Measurements from ENCODE around the gene DACT3. TPM values are rescaled to one million over a fixed set of nuclear protein-coding genes. Genes with fewer than 3 reads are reported as not detected.

The DACT3 gene
- total and polyA plus RNA-seq, 7 experiments from 2014 or later: 0.07 to 1.3 (median 0.19) TPM; not detected in 2

DNA sequence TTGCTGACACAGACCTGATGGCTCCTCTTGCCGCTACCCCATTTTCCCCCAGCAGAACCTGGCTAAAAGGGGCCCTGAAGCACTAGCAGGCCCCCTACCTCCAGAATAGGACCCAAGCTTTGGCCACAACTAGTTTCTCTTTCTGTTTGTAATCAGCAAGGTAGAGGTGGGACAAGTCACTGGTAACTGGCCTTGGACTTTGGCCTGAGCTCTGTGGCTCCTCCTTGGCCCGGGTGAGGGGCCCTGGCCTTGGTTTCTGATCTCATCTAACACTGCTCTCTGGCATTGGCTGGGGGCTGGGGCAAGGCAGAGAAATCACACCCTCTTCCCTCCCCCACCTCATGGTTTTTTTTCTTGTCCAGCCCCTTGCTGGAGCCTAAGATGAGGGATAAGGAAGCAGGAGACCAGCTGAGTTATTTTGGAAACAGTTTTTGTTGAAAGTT is 57.8 kb downstream of the DACT3 start:
- Mint-ChIP-seq H3K9me3 (peaks cover 0 to 14% (median 7%) of the 10 kb centered on the region in 11 donors), H3K27me3 (peaks cover 0 to 4% (median 0%) of the 10 kb centered on the region in 5 donors), H3K36me3 (peaks cover 10 to 43% (median 16%) of the 10 kb centered on the region in 5 donors), H3K4me3 (peak overlapping the region; percentile 95 to 100 (median 98)), H3K4me1 (peaks cover 35 to 64% (median 55%) of the 10 kb centered on the region in 7 donors), H3K27ac (peak overlapping the region; percentile 66 to 100 (median 95))
- Histone ChIP-seq H3K9me3 (ENCODE audit: control insufficient read depth in 2 of 3, low read length in 3 of 3) (peaks cover 0 to 9% (median 0%) of the 10 kb centered on the region in 3 experiments), H3K4me1 (ENCODE audit: control insufficient read depth in 2 of 2, insufficient read depth in 2 of 2, low read length in 2 of 2) (peaks cover 15 to 30% of the 10 kb centered on the region in 2 donors), H3K36me3 (ENCODE audit: control insufficient read depth in 2 of 3, insufficient read depth in 3 of 3, low read length in 3 of 3) (peaks cover 0 to 41% (median 5%) of the 10 kb centered on the region in 3 experiments), H3K27ac (ENCODE audit: low read depth, low read length) (peak overlapping the region; percentile 99), H3K4me3 (ENCODE audit: low read length) (peak overlapping the region; percentile 99), H3K27me3 (ENCODE audit: control insufficient read depth in 2 of 2, insufficient read depth in 2 of 2, low read length in 2 of 2) (no peaks in the 10 kb centered on the region)
- ATAC-seq: no peak
- ChIA-PET POLR2A (interaction anchor here (0.8 to 4.5 kb wide), 5 partner anchors 9 to 81 kb away, joined by 3 to 112 read pairs (median 3); partner anchors contain the start of gene DACT3), CTCF (interaction anchor here (3.0 to 3.7 kb wide), 2 partner anchors 17 to 59 kb away, joined by 9 to 17 read pairs; partner anchors contain the start of gene DACT3)
- DNase-seq: peak in 1 of 9 donors; percentile 9
- intact Hi-C loops (cut with micrococcal nuclease): loop anchor here (1.0 to 10.0 kb wide), 7 partner anchors 8 to 1009 kb away; partner anchors contain the start of genes AP2S1 (in 1 of the 2), FKRP (in 1 of the 2), MYPOP (in 1 of the 2) and STRN4 (in 1 of the 2)

DNA sequence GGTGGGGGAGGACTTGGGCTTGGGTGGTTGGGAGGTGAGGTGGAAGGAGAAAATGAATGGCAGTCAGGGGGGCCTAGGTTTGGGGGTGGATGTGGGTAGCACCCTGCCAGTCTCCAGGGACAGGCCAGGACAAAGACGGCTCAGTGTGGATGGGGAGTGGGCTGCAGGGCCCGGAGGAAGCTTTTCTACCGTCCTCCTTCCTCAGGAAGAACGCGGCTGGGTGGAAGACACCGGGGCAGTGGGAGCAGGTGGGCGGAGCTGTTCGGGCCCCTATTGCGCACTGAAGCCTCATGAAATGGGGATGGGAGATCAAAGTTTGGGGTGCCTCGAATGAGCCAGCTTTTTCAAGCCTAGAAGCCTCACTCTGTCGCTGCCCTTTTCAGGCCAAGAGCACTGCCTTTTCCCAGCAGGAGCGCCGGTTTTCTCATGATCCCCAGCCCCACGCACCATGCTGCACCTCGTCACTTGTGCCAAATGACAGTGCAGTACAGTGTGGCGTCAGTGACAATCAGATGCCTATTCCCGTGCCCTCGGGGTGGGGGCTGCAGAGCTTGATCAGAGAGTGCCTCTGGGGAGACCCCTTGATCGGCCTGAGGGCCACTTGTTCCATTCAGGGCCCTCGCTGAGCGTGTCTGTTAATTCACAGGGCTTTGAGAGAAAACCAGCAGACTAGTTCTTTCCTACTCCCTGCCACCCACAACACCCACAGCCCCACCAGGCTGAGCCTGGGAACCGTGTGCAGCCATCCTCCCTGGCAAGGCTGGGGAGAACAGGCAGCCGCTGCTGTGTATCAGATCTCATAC is 58.4 kb downstream of the DACT3 start:
- Histone ChIP-seq H3K36me3 (ENCODE audit: control insufficient read depth in 2 of 3, insufficient read depth in 3 of 3, low read length in 3 of 3) (peaks cover 0 to 35% (median under 1%) of the 10 kb centered on the region in 3 experiments), H3K4me1 (ENCODE audit: control insufficient read depth in 2 of 2, insufficient read depth in 2 of 2, low read length in 2 of 2) (peaks cover 15 to 30% of the 10 kb centered on the region in 2 donors), H3K27me3 (ENCODE audit: control insufficient read depth in 2 of 2, insufficient read depth in 2 of 2, low read length in 2 of 2) (no peaks in the 10 kb centered on the region), H3K9me3 (ENCODE audit: control insufficient read depth in 2 of 3, low read length in 3 of 3) (peaks cover 0 to 11% (median 0%) of the 10 kb centered on the region in 3 experiments), H3K4me3 (ENCODE audit: low read length) (peak overlapping the region; percentile 99), H3K27ac (ENCODE audit: low read depth, low read length) (peak overlapping the region; percentile 99)
- ChIA-PET CTCF (interaction anchor here (0.6 to 3.7 kb wide), 6 partner anchors 10 to 192 kb away, joined by 4 to 17 read pairs (median 6); partner anchors contain the start of gene DACT3), POLR2A (interaction anchor here (0.8 to 4.5 kb wide), 11 partner anchors 9 to 654 kb away, joined by 3 to 112 read pairs (median 15); partner anchors contain the start of genes CCDC9 and DACT3)
- ATAC-seq: no peak
- peak overlapping the region; percentile 89 to 100 (median 95) for H3K27ac Mint-ChIP-seq
- H3K4me1 Mint-ChIP-seq: peaks cover 35 to 62% (median 52%) of the 10 kb centered on the region in 7 donors
- peaks cover 0 to 7% (median 0%) of the 10 kb centered on the region in 5 donors for H3K27me3 Mint-ChIP-seq
- peaks cover 0 to 20% (median 8%) of the 10 kb centered on the region in 11 donors for H3K9me3 Mint-ChIP-seq
- H3K36me3 Mint-ChIP-seq: peaks cover 4 to 42% (median 11%) of the 10 kb centered on the region in 5 donors
- peak overlapping the region; percentile 95 to 100 (median 98) for H3K4me3 Mint-ChIP-seq
- intact Hi-C loops (cut with micrococcal nuclease): loop anchor here (1.0 to 10.0 kb wide), 7 partner anchors 9 to 1010 kb away; partner anchors contain the start of genes AP2S1 (in 1 of the 2), FKRP (in 1 of the 2), MYPOP (in 1 of the 2) and STRN4 (in 1 of the 2)
- peak in 1 of 9 donors; percentile 68 for DNase-seq

DNA sequence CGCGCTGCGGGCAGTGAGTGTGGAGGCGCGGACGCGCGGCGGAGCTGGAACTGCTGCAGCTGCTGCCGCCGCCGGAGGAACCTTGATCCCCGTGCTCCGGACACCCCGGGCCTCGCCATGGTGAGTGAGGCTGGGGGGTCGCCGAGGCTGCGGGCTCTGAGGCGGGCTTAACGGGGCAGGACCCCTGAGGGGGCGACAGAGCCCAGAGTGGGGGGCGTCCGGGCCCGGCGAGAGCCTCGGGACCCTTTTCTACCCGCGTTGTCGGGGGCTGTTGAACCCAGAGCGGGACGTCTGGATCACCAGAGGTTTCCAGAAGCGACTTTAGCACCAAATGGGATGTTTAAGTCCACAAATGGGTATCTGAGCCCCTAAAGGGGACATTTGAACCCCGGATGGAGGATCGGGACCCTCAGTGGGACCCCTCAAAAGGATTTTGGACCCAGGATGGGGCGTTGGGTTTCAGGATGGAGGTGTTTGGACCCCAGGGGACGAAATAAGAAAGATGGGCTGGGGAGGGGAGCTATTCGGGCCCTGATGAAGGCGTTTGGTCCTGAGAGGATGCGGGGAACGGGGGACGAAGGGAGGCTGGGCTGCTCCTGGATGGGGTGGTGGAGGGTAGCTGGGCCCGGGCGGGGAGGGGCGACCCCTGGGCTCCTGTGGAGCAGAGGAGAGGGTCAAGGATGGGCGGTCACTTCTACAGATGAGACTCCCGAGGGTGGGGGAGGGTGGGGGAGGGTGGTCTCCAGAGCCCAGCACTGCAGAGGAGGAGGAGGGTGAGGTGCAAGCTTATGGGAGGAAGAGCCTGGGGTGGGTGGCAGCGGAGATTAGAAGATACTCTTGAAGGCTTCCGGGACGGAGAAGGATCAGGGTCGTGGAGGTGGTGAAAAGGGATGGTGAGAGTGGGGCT is 59.4 kb downstream of the DACT3 start, which contains the start of gene CALM3:
CALM3 (plus strand) TSS at position 13 of the 907 bp plus-strand sequence; CDS start at position 118, 105 bp downstream.
- H3K9me3 ChIP-seq (ENCODE audit: control insufficient read depth in 2 of 3, low read length in 3 of 3): peaks cover 0 to 11% (median 0%) of the 10 kb centered on the region in 3 experiments
- Mint-ChIP-seq H3K4me1 (peaks cover 34 to 66% (median 54%) of the 10 kb centered on the region in 7 donors), H3K36me3 (peaks cover 3 to 40% (median 11%) of the 10 kb centered on the region in 5 donors), H3K27me3 (peaks cover 0 to 8% (median 0%) of the 10 kb centered on the region in 5 donors), H3K27ac (peak within 1 kb of the TSS; percentile 100), H3K9me3 (peaks cover 0 to 20% (median 8%) of the 10 kb centered on the region in 11 donors), H3K4me3 (peak within 1 kb of the TSS; percentile 95 to 100 (median 98))
- no peaks in the 10 kb centered on the region for H3K27me3 ChIP-seq (ENCODE audit: control insufficient read depth in 2 of 2, insufficient read depth in 2 of 2, low read length in 2 of 2)
- no peak for ATAC-seq
- peak within 1 kb of the TSS; percentile 99 for H3K4me3 ChIP-seq (ENCODE audit: low read length)
- peak in 1 of 9 donors; percentile 36 for DNase-seq
- ChIA-PET CTCF (interaction anchor here (0.5 to 3.7 kb wide), 9 partner anchors 10 to 1162 kb away, joined by 3 to 17 read pairs (median 6); partner anchors contain the start of gene DACT3), POLR2A (interaction anchor here (0.6 to 4.5 kb wide), 17 partner anchors 10 to 655 kb away, joined by 3 to 112 read pairs (median 6); partner anchors contain the start of genes CCDC9, DACT3 and PTGIR)
- H3K4me1 ChIP-seq (ENCODE audit: control insufficient read depth in 2 of 2, insufficient read depth in 2 of 2, low read length in 2 of 2): peaks cover 15 to 30% of the 10 kb centered on the region in 2 donors
- peaks cover 0 to 25% (median 0%) of the 10 kb centered on the region in 3 experiments for H3K36me3 ChIP-seq (ENCODE audit: control insufficient read depth in 2 of 3, insufficient read depth in 3 of 3, low read length in 3 of 3)
- intact Hi-C loops (cut with micrococcal nuclease): loop anchor here (1.0 to 10.0 kb wide), 12 partner anchors 15 to 1011 kb away; partner anchors contain the start of genes AP2S1 (in 2 of the 2), ARHGAP35 (in 1 of the 2), DACT3 (in 1 of the 2) and FKRP (in 1 of the 2)
- H3K27ac ChIP-seq (ENCODE audit: low read depth, low read length): peak within 1 kb of the TSS; percentile 99

DNA sequence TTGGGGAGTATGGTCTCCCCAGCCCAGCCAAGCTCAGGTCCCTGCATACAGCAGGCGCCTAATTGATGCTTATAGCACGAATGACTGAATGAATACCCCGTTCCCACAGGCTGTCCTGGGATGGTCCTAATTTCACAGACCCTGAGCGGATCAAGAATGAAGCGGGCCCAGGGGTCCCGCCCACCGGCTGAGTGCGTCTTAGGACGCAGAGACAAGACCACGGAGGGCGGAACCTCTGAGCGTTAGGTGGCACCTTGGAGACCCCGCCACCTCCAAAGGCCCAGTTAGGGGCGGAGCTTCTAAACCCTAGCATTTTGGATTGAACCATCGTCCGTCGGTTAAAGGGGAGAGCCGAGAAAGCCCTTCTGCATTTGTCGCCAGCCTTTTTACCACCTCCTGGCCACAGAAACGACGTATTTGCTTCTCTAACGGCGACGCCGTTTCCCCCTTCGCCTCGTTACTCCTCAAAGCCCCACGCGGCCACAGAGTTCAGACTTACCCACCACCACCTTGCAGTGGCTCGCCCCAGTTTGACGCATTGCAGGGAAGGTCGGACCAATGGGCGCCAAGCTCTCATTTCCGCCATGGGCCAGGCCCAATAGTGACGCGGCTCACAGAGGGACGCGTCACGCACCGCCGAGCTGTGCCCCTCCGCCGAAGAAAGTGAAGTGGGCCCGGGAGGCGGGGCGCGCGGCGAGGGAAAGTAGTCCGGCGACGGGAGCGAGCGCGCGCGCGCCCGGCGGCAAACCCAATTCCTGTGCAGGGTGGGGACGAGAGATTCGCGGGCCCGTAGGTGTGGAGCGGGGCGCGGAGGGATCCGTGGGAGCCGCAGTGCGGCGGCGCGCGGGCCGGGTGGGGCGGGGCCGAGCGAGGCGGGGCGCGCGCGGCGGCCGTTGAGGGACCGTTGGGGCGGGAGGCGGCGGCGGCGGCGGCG is 60.3 kb downstream of the DACT3 start:
- peak overlapping the region; percentile 100 for H3K27ac Mint-ChIP-seq
- Histone ChIP-seq H3K36me3 (ENCODE audit: control insufficient read depth in 2 of 3, insufficient read depth in 3 of 3, low read length in 3 of 3) (peaks cover 0 to 15% (median 0%) of the 10 kb centered on the region in 3 experiments), H3K27ac (ENCODE audit: low read depth, low read length) (peak overlapping the region; percentile 99), H3K27me3 (ENCODE audit: control insufficient read depth in 2 of 2, insufficient read depth in 2 of 2, low read length in 2 of 2) (no peaks in the 10 kb centered on the region), H3K4me3 (ENCODE audit: low read length) (peak overlapping the region; percentile 69), H3K9me3 (ENCODE audit: control insufficient read depth in 2 of 3, low read length in 3 of 3) (peaks cover 0 to 11% (median 0%) of the 10 kb centered on the region in 3 experiments), H3K4me1 (ENCODE audit: control insufficient read depth in 2 of 2, insufficient read depth in 2 of 2, low read length in 2 of 2) (peaks cover 15 to 30% of the 10 kb centered on the region in 2 donors)
- H3K27me3 Mint-ChIP-seq: peaks cover 0 to 10% (median 0%) of the 10 kb centered on the region in 5 donors
- POLR2A ChIA-PET: interaction anchor here (0.6 to 4.5 kb wide), 18 partner anchors 11 to 1630 kb away, joined by 3 to 112 read pairs (median 5); partner anchors contain the start of genes ARHGAP35, DACT3, FKRP and PTGIR
- H3K36me3 Mint-ChIP-seq: peaks cover 0 to 33% (median 6%) of the 10 kb centered on the region in 5 donors
- CTCF ChIA-PET: interaction anchor here (0.9 to 3.7 kb wide), 6 partner anchors 11 to 92 kb away, joined by 3 to 17 read pairs (median 8); partner anchors contain the start of gene DACT3
- H3K4me3 Mint-ChIP-seq: peak overlapping the region; percentile 95 to 100 (median 98)
- ATAC-seq (peak; percentile 91), DNase-seq (peak; percentile 96 to 99 (median 98))
- intact Hi-C loops (cut with micrococcal nuclease): loop anchor here (1.0 to 10.0 kb wide), 16 partner anchors 11 to 1012 kb away; partner anchors contain the start of genes AP2S1 (in 2 of the 2), DACT3 (in 2 of the 2), FKRP (in 2 of the 2) and STRN4 (in 2 of the 2)
- H3K4me1 Mint-ChIP-seq: peaks cover 27 to 57% (median 46%) of the 10 kb centered on the region in 7 donors
- peaks cover 0 to 20% (median 8%) of the 10 kb centered on the region in 11 donors for H3K9me3 Mint-ChIP-seq

Data from naive thymus-derived CD4-positive, alpha-beta T cell (primary cell).